Hindlimb muscle (tissue), 1 donor: ENCODE results near the gene CASZ1. TPM values are rescaled to one million over a fixed set of nuclear protein-coding genes. Genes with fewer than 3 reads are reported as not detected.

Source experiments
- DNase-seq: peaks from one replicate; pipeline ENCODE4 v3.0.0-alpha.2; 2013
- polyA plus RNA-seq: library from polyadenylated mRNA; unstranded; fragments of 120-200 nt; gene quantifications from one replicate; pipeline ENCODE4 v1.2.1, GENCODE V29; 2013; ENCODE audit not compliant: insufficient read length

CASZ1 gene
- polyA plus RNA-seq, result 82.9 TPM

GRCh38 chr1:10796029-10796944, at the start of gene CASZ1:
Gene CASZ1, minus strand, starts transcription at chr1:10796646. Its CDS starts 102,757 bp downstream, at chr1:10693889.
- DNase-seq, result peak; percentile 90

- no peak for DNase-seq
Measured at GRCh38 chr1:10843697-10844096, 47.3 kb upstream of the CASZ1 start.

DNA sequence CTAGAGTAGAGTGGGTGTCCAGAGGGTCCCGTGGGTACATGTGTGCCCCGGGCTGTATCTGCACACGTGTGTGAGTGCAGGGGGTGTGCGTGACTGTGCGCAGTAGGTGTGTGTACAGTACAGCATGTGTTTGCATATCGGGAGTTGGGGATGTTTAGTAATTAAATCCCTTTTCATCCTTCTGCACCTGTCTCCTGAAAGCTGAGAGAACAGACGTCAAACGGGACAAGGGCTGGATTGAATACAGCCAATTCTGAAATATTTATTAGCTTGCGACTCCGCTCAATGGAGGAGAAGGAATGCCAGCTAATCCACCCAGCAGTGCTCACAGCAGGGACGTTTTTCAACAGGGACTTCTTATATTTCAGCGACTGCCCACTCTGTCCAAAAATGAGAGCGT, 44.7 kb upstream of the CASZ1 start:
- DNase-seq, result no peak

DNA sequence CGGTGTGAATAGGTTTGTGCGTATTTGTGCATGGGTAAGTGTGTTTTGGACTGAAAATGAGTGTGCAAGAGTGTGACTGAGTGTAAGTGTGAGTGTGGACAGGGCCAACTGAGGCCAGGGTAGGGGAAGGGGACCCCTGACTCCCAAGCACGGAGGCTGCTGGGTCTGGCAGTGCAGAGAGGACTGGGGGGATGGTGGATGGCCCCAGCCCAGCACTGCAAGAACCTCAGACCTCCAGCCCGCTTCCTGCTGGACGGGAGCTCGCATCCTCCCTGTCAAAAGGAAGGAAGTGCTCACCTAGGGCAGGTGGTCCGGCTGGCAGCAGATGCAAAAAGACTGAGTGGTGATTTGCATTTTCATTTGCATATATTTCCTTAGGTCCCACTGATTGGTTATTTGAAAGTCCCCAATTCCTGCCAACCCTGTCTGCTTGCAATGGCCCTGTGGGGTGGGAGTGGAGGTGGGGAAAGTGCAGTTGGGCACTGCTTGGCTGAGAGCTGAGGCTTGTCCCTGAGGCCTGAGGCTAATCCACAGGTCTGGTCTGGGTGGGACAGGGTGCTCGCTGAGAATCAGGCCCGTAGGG, 42.8 kb upstream of the CASZ1 start:
- DNase-seq, result no peak

DNA sequence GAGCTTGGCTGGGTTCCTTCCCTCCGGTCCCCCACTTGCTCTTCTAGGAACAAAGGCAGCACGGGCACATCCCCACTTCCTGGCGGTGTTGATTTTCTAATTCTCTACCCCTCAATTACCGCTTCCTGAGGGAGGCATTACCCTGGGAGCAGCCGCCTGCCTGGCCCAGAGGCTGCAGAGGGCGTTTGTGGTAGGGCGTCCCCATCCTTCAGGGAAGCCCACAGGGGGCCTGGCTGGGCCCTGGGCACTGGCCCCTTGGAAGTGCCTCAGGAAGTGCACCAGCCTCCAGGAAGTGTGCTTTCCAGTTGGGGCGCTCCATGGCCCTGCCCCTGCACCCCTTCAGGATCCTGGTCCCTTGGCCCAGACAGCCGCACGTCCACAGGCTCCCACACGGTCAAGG, 42.1 kb upstream of the CASZ1 start:
- DNase-seq, result no peak

- DNase-seq, result no peak
Measured at GRCh38 chr1:10836726-10837125, 40.3 kb upstream of the CASZ1 start.

GRCh38 chr1:10835822-10836421, 39.5 kb upstream of the CASZ1 start:
- peak; percentile 32 for DNase-seq

DNA sequence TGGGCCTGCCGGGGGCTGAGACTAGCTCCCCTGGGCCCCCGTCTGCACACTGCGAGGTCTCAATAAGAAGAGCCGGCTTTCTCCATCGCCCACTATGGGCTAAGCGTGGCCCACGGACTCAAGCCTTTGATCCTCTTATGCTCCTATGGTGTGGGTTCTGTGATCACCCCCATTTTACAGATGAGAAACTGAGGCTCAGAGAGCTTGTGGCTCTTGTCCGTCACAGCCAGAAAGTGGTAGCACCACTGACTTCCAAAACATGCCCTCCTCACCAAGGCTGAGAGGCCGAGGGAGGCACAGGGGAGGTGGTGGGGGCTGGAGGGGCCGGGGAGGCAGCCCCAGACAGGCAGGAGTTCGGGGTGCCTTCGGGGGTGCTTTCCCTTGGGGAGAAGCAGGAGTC, 39.0 kb upstream of the CASZ1 start:
- DNase-seq, result no peak

DNA sequence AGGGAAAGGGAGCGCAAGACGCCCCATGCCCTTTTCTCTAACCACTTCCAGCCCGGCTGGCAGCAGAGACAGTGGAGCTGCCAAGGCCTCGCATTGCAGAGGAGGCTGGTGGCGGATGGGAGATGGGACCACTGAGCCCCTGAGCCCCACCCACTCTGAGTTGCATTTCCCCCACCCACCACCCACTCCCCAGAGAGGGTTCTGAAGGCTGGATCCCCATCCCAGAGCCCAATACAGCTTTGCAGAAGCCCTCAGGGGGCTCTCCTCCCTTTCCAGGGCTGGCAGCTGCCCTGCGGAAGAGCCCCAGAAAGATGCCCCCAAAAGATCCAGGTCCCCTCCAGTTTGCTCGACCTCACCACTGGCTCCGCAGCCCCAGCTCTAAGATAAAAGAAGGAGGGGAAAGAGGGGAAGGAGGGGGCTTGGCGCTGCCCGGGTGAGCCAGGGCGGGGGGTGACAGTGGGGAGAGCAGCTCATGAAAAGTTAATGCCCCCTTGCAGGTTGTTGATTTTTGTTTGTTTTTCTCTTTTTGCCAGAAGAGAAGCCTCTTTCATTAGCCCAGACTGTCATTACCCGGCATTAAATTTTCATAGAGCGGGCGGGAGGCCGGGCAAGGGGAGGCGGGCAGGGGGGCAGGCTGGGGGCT, 38.4 kb upstream of the CASZ1 start:
- no peak for DNase-seq

DNA sequence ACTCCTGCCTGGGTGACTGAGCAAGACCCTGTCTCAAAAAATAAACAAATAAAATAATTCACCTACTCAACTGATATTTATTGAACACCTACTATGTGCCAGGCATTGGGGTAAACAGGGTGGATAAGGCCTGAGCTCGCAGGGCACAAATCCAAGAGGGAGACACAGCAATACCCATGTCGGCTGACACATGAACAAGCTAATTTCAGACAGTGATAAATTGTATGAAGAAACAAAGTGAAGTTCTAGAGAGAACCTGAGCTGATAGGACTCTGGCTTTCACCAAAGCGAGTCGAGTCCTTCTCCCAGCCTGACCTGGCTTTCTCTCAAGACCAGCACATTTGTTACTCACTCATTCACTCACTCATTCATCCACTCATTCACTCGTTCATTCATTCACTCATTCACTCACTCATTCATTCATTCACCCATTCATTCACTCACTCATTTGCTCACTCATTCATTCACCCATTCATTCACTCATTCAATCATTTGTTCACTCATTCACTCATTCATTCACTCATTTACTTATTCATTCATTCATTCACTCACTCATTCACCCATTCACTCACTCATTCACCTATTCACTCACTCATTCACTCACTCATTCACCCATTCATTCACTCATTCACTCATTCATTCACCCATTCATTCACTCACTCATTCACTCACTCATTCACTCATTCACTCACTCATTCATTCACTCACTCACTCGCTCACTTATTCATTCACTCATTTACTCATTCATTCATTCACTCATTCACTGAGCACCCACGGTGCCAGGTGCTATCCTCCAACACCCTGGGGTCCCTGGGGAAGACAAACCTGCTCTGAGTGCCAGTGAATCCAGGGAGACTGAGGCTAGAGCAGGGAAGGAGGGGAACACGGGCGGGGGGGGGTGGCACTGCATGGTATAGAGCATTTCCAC, 37.4 kb upstream of the CASZ1 start:
- DNase-seq, result no peak

GRCh38 chr1:10832703-10833102, 36.3 kb upstream of the CASZ1 start:
- DNase-seq, result no peak

DNA sequence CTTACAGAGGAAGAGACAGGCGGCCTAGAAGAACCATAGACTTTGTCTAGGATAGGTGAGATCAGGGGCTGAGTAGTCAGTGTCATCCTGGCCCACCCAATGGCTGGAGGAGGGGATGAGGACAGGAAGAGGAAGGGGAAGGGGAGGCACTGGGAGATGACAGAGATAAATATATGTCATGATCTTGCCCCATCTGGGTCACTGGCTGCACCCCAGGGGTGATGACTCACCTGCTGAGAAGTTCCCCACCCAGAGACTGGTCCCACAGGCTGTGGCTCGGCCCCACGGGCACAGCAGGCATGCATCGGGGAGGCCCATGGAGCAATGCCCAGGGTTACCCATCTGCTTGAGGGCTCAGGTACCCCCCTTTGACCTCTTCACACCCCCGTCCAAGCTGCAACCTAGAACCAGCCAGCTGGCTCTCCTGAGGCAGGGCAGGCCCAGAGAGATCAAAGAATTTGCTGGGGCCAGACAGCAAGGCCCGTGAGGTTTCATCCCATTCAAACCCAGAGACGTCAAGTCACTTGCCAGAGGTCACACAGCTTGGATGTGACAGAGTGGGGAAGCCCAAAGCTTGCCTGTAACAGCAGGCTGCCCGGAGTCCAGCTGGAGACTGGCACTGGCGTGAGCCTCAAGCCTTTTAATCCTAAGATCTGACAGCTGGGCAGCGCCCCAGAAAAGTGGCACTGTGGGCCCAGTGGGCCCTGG, 34.7 kb upstream of the CASZ1 start:
- DNase-seq, result no peak

DNA sequence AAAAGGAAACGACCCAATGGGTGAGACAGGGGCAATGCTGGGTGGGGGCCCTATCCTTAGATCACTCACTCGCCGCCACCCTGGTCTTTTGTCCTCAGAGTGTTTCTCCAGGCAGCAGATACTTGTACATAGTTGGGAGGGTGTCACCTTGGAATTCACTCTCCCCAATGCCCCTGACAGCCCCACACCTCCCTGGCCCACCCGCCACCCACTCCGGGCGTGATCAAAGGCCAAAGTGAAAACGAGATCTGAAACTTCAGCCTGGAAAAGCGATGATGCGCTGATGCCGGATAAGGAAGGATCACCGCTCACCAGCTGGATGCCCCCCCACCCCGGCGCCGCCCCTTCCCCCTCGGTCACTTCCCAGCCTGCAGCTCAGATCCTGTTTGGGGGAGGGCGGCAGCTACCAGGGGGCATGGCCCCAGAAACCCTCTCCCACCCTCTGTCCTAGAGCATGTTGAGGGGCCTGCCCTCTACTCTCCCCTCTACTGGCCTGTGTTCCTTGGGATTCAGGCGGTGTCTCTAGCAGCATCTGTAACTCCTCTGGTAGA, 33.6 kb upstream of the CASZ1 start:
- no peak for DNase-seq

- no peak for DNase-seq
Measured at GRCh38 chr1:10829067-10829818, 32.8 kb upstream of the CASZ1 start.

GRCh38 chr1:10827377-10828333, 31.2 kb upstream of the CASZ1 start:
- DNase-seq, result no peak

DNA sequence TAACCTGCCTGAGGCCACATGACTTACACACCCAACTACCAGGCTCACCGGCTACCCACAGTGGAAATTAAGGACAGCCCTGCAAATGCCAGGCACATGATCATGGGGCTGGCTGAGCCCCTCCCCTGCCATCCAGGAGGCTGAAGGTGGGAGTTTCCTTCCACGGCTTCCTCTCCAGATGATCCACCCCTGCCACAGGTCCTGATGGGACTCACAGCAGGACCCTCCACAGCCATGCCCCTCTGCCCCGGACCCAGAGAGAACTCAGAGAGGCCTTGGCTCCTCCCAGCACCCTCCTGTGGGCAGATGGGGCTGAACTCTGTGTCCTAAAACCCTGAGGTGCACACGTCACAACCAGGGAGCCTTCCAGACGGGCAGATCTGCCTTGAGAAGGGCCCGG, 29.1 kb upstream of the CASZ1 start:
- no peak for DNase-seq

DNA sequence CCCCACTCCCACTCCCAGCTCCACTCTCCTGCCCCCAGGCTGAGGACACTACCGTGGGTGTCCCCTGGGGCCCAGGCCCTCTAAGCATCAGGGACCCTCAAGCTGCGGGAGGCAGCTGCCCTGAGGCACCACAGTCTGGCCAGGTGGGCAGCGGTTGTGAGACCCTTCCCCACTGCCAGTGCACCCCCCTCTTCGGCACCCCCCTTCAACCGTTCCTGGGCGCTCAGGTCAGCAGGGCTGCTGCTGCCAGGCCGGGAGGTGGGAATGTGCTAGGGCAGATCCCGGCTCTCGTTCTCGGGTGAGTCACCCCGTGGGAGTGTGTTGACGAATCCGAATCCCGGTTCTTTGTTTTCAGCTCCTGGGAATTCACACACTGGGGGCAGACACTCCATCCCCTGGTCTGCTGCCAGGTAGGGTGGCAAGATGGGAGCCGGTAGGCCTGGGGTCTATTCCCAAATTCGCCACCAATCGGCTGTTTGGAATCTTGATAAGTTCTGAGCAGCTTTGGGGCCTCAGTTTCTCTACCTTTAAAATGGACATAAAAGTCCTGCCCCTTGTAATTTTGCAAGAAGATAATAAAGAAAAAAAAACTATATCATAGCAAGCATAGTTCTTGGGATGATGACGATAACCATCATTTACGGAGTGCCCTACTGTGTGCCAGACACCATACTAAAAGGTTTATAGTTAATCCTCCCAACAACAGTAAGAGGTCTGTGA, 28.5 kb upstream of the CASZ1 start:
- DNase-seq, result no peak

GRCh38 chr1:10823000-10823401, 26.6 kb upstream of the CASZ1 start:
- no peak for DNase-seq
